SU-DHL-6 (cell line): Measurements from ENCODE around the gene IGF2R.
"Not testable (repeated sequence)": the region's sequence is repeated elsewhere in the genome, so short reads cannot be mapped to it uniquely, and the experiment has no call there.

ENCODE experiments used
- H2AFZ ChIP-seq: fragments of 200-600 bp; sonication (generic); 2 replicates; pipeline ENCODE4 v1.6.1; 2014; ENCODE audit warnings: low read depth, mild to moderate bottlenecking, moderate library complexity, mixed read lengths, antibody characterized with exemption, low read length; ENCODE audit not compliant: severe bottlenecking
- H3F3A ChIP-seq: fragments of 200-600 bp; shearing (Covaris generic); 2 replicates; pipeline ENCODE4 v1.6.0; 2016; ENCODE audit warnings: antibody characterized with exemption, mild to moderate bottlenecking; ENCODE audit not compliant: insufficient read depth
- H3K27ac ChIP-seq: fragments of 200-600 bp; sonication (generic); 2 replicates; pipeline ENCODE4 v1.5.1; 2016; ENCODE audit warnings: low read depth, mild to moderate bottlenecking, low read length, moderate library complexity, mixed read lengths
- H3K27me3 ChIP-seq: fragments of 200-600 bp; sonication (generic), shearing (Covaris generic); 2 replicates; pipeline ENCODE4 v1.6.0; 2014; ENCODE audit warnings: mild to moderate bottlenecking, low read length
- H3K36me3 ChIP-seq: fragments of 200-600 bp; sonication (generic); 2 replicates; pipeline ENCODE4 v1.6.1; 2014; ENCODE audit warnings: mild to moderate bottlenecking, low read length, mixed read lengths
- H3K4me2 ChIP-seq: fragments of 300-600, 200-600 bp; shearing (Covaris generic), sonication (generic); 2 replicates; pipeline ENCODE4 v1.6.0; 2014; ENCODE audit warnings: low read length, low read depth, mild to moderate bottlenecking; ENCODE audit not compliant: poor library complexity, severe bottlenecking
- H3K4me3 ChIP-seq: fragments of 200-600 bp; sonication (generic); 2 replicates; pipeline ENCODE4 v1.5.1; 2014; ENCODE audit warnings: antibody characterized with exemption, low read length, mild to moderate bottlenecking, mixed read lengths; ENCODE audit not compliant: insufficient read depth, poor library complexity, severe bottlenecking
- H3K79me2 ChIP-seq: fragments of 200-600 bp; sonication (generic); 2 replicates; pipeline ENCODE4 v1.6.1; 2014; ENCODE audit warnings: mild to moderate bottlenecking, low read length, moderate library complexity; ENCODE audit not compliant: insufficient read depth
- H3K9ac ChIP-seq: fragments of 200-600 bp; sonication (generic); 2 replicates; pipeline ENCODE4 v1.7.0; 2014; ENCODE audit warnings: mild to moderate bottlenecking, low read length
- H3K9me2 ChIP-seq: fragments of 200-600 bp; sonication (generic); replicated peaks from 2 replicates; pipeline ENCODE4 v1.6.1; 2014; ENCODE audit warnings: low read length; ENCODE audit not compliant: insufficient read depth
- H3K9me3 ChIP-seq: fragments of 200-600 bp; sonication (generic); 2 replicates; pipeline ENCODE4 v1.6.1; 2014; ENCODE audit warnings: low read length, mixed read lengths; ENCODE audit not compliant: insufficient read depth
- H4K20me1 ChIP-seq: fragments of 200-600 bp; sonication (generic); 2 replicates; pipeline ENCODE4 v1.6.1; 2014; ENCODE audit warnings: low read depth, mild to moderate bottlenecking, antibody characterized with exemption, low read length, moderate library complexity, mixed read lengths
- EZH2phosphoT487 ChIP-seq: fragments of 200-600 bp; sonication (generic), shearing (Covaris generic); conservative IDR thresholded peaks from 2 replicates; pipeline ENCODE4 v1.6.1; 2018; ENCODE audit warnings: mild to moderate bottlenecking, antibody characterized with exemption, low read length, moderate library complexity, mixed read lengths
- TF ChIP-seq, protein P1 (sequence below): fragments of 200-600 bp; sonication (generic); IDR thresholded peaks from one replicate; pipeline ENCODE4 v1.5.1; 2017; ENCODE audit warnings: antibody characterized with exemption, mild to moderate bottlenecking, low read length, moderate library complexity; ENCODE audit not compliant: insufficient read depth, poor library complexity, severe bottlenecking

Gene IGF2R

DNA sequence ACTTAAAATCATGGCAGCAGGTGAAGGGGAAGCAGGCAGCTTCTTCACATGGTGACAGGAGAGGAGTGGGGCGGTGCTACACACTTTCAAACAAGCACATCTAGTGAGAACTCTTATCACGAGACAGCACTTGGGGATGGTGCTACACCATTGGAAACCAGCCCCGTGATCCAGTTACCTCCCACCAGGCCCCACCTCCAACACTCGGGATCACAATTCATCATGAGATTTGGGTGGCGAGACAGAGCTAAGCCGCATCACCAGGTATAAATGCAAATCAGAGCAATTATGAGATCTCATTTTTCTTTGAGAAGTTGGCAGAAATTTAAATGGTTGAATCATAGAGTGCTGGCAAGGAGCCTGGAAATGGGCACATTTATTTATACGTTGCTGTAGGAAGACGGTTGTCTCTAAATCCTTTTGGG is 31.4 kb downstream of the IGF2R start:
- Histone ChIP-seq H3F3A (no peaks in the 10 kb centered on the region), H3K4me2 (no peak overlapping the region), H3K9me2 (no peaks in the 10 kb centered on the region), H3K27ac (no peak overlapping the region), H3K79me2 (peaks cover 28% of the 10 kb centered on the region), H4K20me1 (no peaks in the 10 kb centered on the region), H3K36me3 (0 out of 2 replicates have a peak, but pooled peaks cover 5% of the 10 kb centered on the region), H2AFZ (no peak overlapping the region), H3K9ac (no peak overlapping the region), H3K4me3 (no peak overlapping the region), H3K9me3 (no peaks in the 10 kb centered on the region), H3K27me3 (no peaks in the 10 kb centered on the region)
- TF ChIP-seq, protein P1, sequence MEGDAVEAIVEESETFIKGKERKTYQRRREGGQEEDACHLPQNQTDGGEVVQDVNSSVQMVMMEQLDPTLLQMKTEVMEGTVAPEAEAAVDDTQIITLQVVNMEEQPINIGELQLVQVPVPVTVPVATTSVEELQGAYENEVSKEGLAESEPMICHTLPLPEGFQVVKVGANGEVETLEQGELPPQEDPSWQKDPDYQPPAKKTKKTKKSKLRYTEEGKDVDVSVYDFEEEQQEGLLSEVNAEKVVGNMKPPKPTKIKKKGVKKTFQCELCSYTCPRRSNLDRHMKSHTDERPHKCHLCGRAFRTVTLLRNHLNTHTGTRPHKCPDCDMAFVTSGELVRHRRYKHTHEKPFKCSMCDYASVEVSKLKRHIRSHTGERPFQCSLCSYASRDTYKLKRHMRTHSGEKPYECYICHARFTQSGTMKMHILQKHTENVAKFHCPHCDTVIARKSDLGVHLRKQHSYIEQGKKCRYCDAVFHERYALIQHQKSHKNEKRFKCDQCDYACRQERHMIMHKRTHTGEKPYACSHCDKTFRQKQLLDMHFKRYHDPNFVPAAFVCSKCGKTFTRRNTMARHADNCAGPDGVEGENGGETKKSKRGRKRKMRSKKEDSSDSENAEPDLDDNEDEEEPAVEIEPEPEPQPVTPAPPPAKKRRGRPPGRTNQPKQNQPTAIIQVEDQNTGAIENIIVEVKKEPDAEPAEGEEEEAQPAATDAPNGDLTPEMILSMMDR, result no peak
- TF ChIP-seq EZH2phosphoT487, result no peak

DNA sequence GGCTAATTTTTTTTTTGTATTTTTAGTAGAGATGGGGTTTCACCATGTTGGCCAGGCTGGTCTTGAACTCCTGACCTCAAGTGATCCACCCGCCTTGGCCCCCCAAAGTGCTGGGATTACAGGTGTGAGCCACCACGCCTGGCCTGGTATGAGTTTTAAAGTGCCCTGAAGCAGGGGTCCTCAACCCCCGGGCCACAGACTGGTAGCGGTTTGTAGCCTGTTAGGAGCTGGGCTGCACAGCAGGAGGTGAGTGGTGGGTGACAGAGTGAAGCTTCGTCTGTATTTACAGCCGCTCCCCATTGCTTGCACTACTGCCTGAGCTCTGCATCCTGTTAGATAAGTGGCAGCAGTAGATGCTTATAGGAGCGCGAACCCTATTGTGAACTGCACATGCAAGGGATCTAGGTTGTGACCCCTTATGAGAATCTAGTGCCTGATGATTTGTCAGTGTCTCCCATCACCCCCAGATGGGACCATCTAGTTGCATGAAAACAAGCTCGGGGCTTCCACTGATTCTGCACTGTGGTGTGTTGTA is 32.1 kb downstream of the IGF2R start:
- H3K79me2 ChIP-seq, result peaks cover 21% of the 10 kb centered on the region; the same call in 1 of the 2 replicates
- H3K36me3 ChIP-seq, H3K4me3 ChIP-seq, H3F3A ChIP-seq, H4K20me1 ChIP-seq, H3K9me2 ChIP-seq, H3K9me3 ChIP-seq, H3K4me2 ChIP-seq, H2AFZ ChIP-seq, H3K27me3 ChIP-seq, H3K9ac ChIP-seq, H3K27ac ChIP-seq: not testable (repeated sequence)

DNA sequence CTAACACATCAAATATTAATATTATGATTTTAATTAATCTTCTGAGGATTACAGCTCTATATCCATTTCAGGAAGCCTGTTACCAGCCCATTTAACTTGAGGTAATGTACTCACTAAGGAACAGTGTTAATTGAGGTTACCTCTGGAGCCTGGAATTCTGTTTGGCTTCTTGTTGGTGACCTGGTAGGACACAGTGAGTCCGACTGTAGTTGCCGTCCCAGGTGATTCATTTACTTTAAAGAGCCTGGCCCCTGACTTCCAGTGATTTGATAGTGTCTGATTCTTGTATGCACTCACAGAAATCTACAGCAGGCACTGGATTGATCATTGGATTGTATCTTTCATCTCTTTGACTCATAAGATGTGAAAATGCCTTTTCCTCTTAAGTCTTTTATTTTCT is 34.0 kb downstream of the IGF2R start:
- Histone ChIP-seq H4K20me1 (no peaks in the 10 kb centered on the region), H3K36me3 (0 out of 2 replicates have a peak, but pooled peaks cover 5% of the 10 kb centered on the region), H3K9ac (no peak overlapping the region), H3K4me2 (no peak overlapping the region), H3K9me3 (no peaks in the 10 kb centered on the region), H3K9me2 (no peaks in the 10 kb centered on the region), H3K79me2 (peaks cover 25% of the 10 kb centered on the region), H2AFZ (no peak overlapping the region), H3F3A (no peaks in the 10 kb centered on the region), H3K27ac (no peak overlapping the region), H3K27me3 (no peaks in the 10 kb centered on the region), H3K4me3 (no peak overlapping the region)
- TF ChIP-seq EZH2phosphoT487, result no peak
- TF ChIP-seq, protein P1, result no peak

DNA sequence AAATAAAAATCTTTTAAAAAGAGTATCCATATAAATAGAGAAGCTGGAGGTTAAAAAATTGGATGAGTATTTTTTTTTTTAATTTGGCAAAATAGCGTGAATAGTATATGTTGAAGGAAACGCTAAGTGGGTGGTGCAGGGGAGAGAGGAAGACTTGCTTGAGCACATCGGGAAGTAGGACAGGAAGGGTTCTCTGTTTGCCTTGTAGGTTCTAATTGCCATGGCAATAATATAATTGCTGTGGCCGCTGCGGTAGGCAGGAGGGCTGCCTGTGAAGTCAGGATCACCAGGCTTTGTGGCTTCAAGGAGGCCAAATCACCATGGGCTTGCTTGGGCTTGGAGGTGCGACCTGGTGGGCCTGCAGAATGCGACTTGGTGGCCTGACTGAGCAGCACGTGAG is 35.1 kb downstream of the IGF2R start:
- Histone ChIP-seq H3K27ac (no peak overlapping the region), H3K4me3 (no peak overlapping the region), H2AFZ (no peak overlapping the region), H3K79me2 (peaks cover 25% of the 10 kb centered on the region), H3K27me3 (no peaks in the 10 kb centered on the region), H3K9ac (no peak overlapping the region), H3K9me3 (no peaks in the 10 kb centered on the region), H3F3A (no peaks in the 10 kb centered on the region), H3K4me2 (no peak overlapping the region), H4K20me1 (no peaks in the 10 kb centered on the region), H3K9me2 (no peaks in the 10 kb centered on the region), H3K36me3 (0 out of 2 replicates have a peak, but pooled peaks cover 5% of the 10 kb centered on the region)
- no peak for TF ChIP-seq EZH2phosphoT487
- TF ChIP-seq, protein P1, result no peak
